CD4-positive, alpha-beta memory T cell (primary cell): Measurements from ENCODE around the gene PYROXD2. TPM values are rescaled to one million over a fixed set of nuclear protein-coding genes. Genes with fewer than 3 reads are reported as not detected.
A peak's percentile ranks its signal among the peaks of the same experiment; 100 is the strongest.

Source experiments
- CTCF ChIA-PET: fragments of 350-600 bp; sonication (Branson Sonifier 250); formaldehyde crosslinking; loops from one replicate; lab custom pipeline; 2021; ENCODE audit warnings: inconsistent platforms; ENCODE audit not compliant: partially characterized antibody; lab: Charles Lee
- POLR2A ChIA-PET: fragments of 350-600 bp; sonication (Branson Sonifier 250); formaldehyde crosslinking; loops from one replicate; lab custom pipeline; 2021; ENCODE audit not compliant: partially characterized antibody; lab: Charles Lee
- DNase-seq, 5 donors: peaks; one replicate each; pipeline versions ENCODE4 v3.0.0 to v3.0.0-alpha.2; 2020 to 2022; ENCODE audit warnings: mixed read lengths in 1 of 5
- H3K27ac ChIP-seq: one replicate; pipeline ENCODE4 v1.7.0; 2013; ENCODE audit warnings: low read depth, low read length
- H3K27me3 ChIP-seq: 2 replicates; pipeline ENCODE4 v1.7.0; 2013; ENCODE audit warnings: mild to moderate bottlenecking, low read length, moderate library complexity; ENCODE audit not compliant: insufficient read depth
- H3K36me3 ChIP-seq: 2 replicates; pipeline ENCODE4 v1.7.0; 2013; ENCODE audit warnings: mild to moderate bottlenecking, low read length, moderate library complexity; ENCODE audit not compliant: insufficient read depth
- H3K4me1 ChIP-seq: 2 replicates; pipeline ENCODE4 v1.7.0; 2013; ENCODE audit warnings: mild to moderate bottlenecking, low read length, moderate library complexity; ENCODE audit not compliant: insufficient read depth
- H3K4me3 ChIP-seq, 2 donors: one replicate each; pipeline ENCODE4 v1.7.0; 2013; ENCODE audit warnings: low read length in 2 of 2, mild to moderate bottlenecking in 1 of 2
- H3K9me3 ChIP-seq, 2 donors: one replicate each; pipeline ENCODE4 v1.7.0; 2013; ENCODE audit warnings: low read length in 2 of 2, control low read depth in 1 of 2; ENCODE audit not compliant: control insufficient read depth in 1 of 2
- H3K27ac Mint-ChIP-seq, 7 donors: one replicate each; pipeline ENCODE4 v1.8.0; 2020 to 2021; ENCODE audit warnings: mixed read lengths in 7 of 7, mild to moderate bottlenecking in 6 of 7, inconsistent platforms in 3 of 7, moderate library complexity in 3 of 7
- H3K27me3 Mint-ChIP-seq, 2 donors: one replicate each; pipeline ENCODE4 v1.8.0; 2020 to 2021; ENCODE audit warnings: mixed read lengths in 2 of 2
- H3K36me3 Mint-ChIP-seq, 2 donors: one replicate each; pipeline ENCODE4 v1.8.0; 2020 to 2021; ENCODE audit warnings: mixed read lengths in 2 of 2, inconsistent platforms in 1 of 2, mild to moderate bottlenecking in 1 of 2
- H3K4me1 Mint-ChIP-seq, 4 donors: one replicate each; pipeline ENCODE4 v1.8.0; 2020 to 2021; ENCODE audit warnings: mixed read lengths in 4 of 4, mild to moderate bottlenecking in 1 of 4
- H3K4me3 Mint-ChIP-seq, 8 donors: one replicate each; pipeline ENCODE4 v1.8.0; 2020 to 2021; ENCODE audit warnings: mixed read lengths in 8 of 8, mild to moderate bottlenecking in 7 of 8, moderate library complexity in 6 of 8, inconsistent platforms in 3 of 8
- H3K9me3 Mint-ChIP-seq, 8 donors: one replicate each; pipeline ENCODE4 v1.8.0; 2020 to 2021; ENCODE audit warnings: mixed read lengths in 8 of 8, mild to moderate bottlenecking in 5 of 8, inconsistent platforms in 3 of 8, moderate library complexity in 1 of 8
- intact Hi-C: fragments of 100-400 bp; cut with micrococcal nuclease; formaldehyde crosslinking; loops from one replicate; pipeline ENCODE4 v1.15.1; 2023
- polyA plus RNA-seq, 2 donors: library from polyadenylated mRNA; unstranded; fragments of 300-500 nt; fragmentation: Illumina TruSeq; gene quantifications; one replicate each; pipeline ENCODE4 v1.2.3, GENCODE V29; 2021
- total RNA-seq, 2 experiments: library from RNA; stranded (reverse); gene quantifications; one replicate each; pipeline ENCODE4 v1.2.3, GENCODE V29; 2021

The PYROXD2 gene
- total and polyA plus RNA-seq, 4 experiments from 2014 or later, result 0.98 to 36.6 (median 19.5) TPM

- H3K27ac Mint-ChIP-seq, result no peak overlapping the region
- DNase-seq, result peak in 1 of 5 donors; percentile 9
- H3K4me1 Mint-ChIP-seq, result peaks cover 0 to 3% (median 0%) of the 10 kb centered on the region in 4 donors
- H3K27me3 ChIP-seq, result no peaks in the 10 kb centered on the region
- no peaks in the 10 kb centered on the region for H3K4me1 ChIP-seq
- peaks cover 26 to 56% of the 10 kb centered on the region in 2 donors for H3K36me3 Mint-ChIP-seq
- H3K4me3 Mint-ChIP-seq, result no peak overlapping the region
- no peaks in the 10 kb centered on the region for H3K27me3 Mint-ChIP-seq
- no peak overlapping the region for H3K27ac ChIP-seq
- intact Hi-C loops, result no loop called here
- ChIA-PET POLR2A (no interaction called here), CTCF (interaction anchor here (1.1 to 1.3 kb wide), 2 partner anchors 9 to 40 kb away, joined by 3 read pairs; no protein-coding TSS in a partner anchor)
- H3K4me3 ChIP-seq, result no peak overlapping the region
- H3K36me3 ChIP-seq, result peaks cover 45% of the 10 kb centered on the region
- no peaks in the 10 kb centered on the region for H3K9me3 ChIP-seq
- peaks cover 0 to 3% (median 0%) of the 10 kb centered on the region in 8 donors for H3K9me3 Mint-ChIP-seq
These were observed 12.1 kb upstream of the PYROXD2 start for GRCh38 chr10:98427011-98427515.

- CTCF ChIA-PET, result interaction anchor here (0.7 to 3.0 kb wide), 23 partner anchors 8 to 1186 kb away, joined by 3 to 26 read pairs (median 3); partner anchors contain the start of gene PYROXD2
- no peaks in the 10 kb centered on the region for H3K9me3 Mint-ChIP-seq
- no peaks in the 10 kb centered on the region for H3K27me3 Mint-ChIP-seq
- Histone ChIP-seq H3K27ac (no peak overlapping the region), H3K27me3 (no peaks in the 10 kb centered on the region), H3K9me3 (no peaks in the 10 kb centered on the region), H3K36me3 (peaks cover 37% of the 10 kb centered on the region), H3K4me3 (no peak overlapping the region), H3K4me1 (no peaks in the 10 kb centered on the region)
- peaks cover 0 to 3% (median 0%) of the 10 kb centered on the region in 4 donors for H3K4me1 Mint-ChIP-seq
- POLR2A ChIA-PET, result interaction anchor here (1.3 to 1.9 kb wide), 2 partner anchors 11 to 21 kb away, joined by 4 to 9 read pairs; partner anchors contain the start of genes HPS1 and PYROXD2
- peak; percentile 19 to 50 (median 38) for DNase-seq
- peak overlapping the region in 2 of 7 donors; percentile 25 to 47 for H3K27ac Mint-ChIP-seq
- intact Hi-C loops, result no loop called here
- peaks cover 18 to 58% of the 10 kb centered on the region in 2 donors for H3K36me3 Mint-ChIP-seq
- no peak overlapping the region for H3K4me3 Mint-ChIP-seq
These were observed 10.8 kb upstream of the PYROXD2 start for GRCh38 chr10:98425511-98426352.

GRCh38 chr10:98424295-98425254 lies 9.6 kb upstream of the PYROXD2 start:
- Histone ChIP-seq H3K27me3 (no peaks in the 10 kb centered on the region), H3K4me3 (no peak overlapping the region), H3K27ac (no peak overlapping the region), H3K36me3 (peaks cover 32% of the 10 kb centered on the region), H3K4me1 (no peaks in the 10 kb centered on the region), H3K9me3 (no peaks in the 10 kb centered on the region)
- intact Hi-C loops, result no loop called here
- DNase-seq, result no peak
- CTCF ChIA-PET, result interaction anchor here (1.3 to 3.0 kb wide), 13 partner anchors 7 to 1187 kb away, joined by 3 to 26 read pairs (median 4); no protein-coding TSS in a partner anchor
- Mint-ChIP-seq H3K27ac (peak overlapping the region in 1 of 7 donors; percentile 76), H3K4me3 (no peak overlapping the region), H3K27me3 (no peaks in the 10 kb centered on the region), H3K9me3 (no peaks in the 10 kb centered on the region), H3K36me3 (peaks cover 18 to 56% of the 10 kb centered on the region in 2 donors), H3K4me1 (peaks cover 0 to 3% (median 0%) of the 10 kb centered on the region in 4 donors)
- POLR2A ChIA-PET, result interaction anchor here (1.3 to 1.9 kb wide), 2 partner anchors 10 to 22 kb away, joined by 4 to 9 read pairs; partner anchors contain the start of genes HPS1 and PYROXD2

- CTCF ChIA-PET, result interaction anchor here (3.0 kb wide), 1 partner anchor 12 kb away, joined by 26 read pairs; no protein-coding TSS in a partner anchor
- Mint-ChIP-seq H3K36me3 (peaks cover 22 to 65% of the 10 kb centered on the region in 2 donors), H3K4me3 (no peak overlapping the region), H3K4me1 (peaks cover 0 to 3% (median 0%) of the 10 kb centered on the region in 4 donors), H3K27me3 (no peaks in the 10 kb centered on the region), H3K27ac (peak overlapping the region in 1 of 7 donors; percentile 35), H3K9me3 (no peaks in the 10 kb centered on the region)
- no peaks in the 10 kb centered on the region for H3K27me3 ChIP-seq
- no peak for DNase-seq
- intact Hi-C loops, result no loop called here
- POLR2A ChIA-PET, result no interaction called here
- no peaks in the 10 kb centered on the region for H3K4me1 ChIP-seq
- H3K4me3 ChIP-seq, result no peak overlapping the region
- H3K27ac ChIP-seq, result no peak overlapping the region
- no peaks in the 10 kb centered on the region for H3K9me3 ChIP-seq
- peaks cover 34% of the 10 kb centered on the region for H3K36me3 ChIP-seq
These were observed 8.7 kb upstream of the PYROXD2 start for GRCh38 chr10:98423691-98424120.

- DNase-seq, result peak in 1 of 5 donors; percentile 16
- Mint-ChIP-seq H3K27ac (peak overlapping the region in 1 of 7 donors; percentile 59), H3K4me1 (no peaks in the 10 kb centered on the region), H3K36me3 (peaks cover 18 to 67% of the 10 kb centered on the region in 2 donors), H3K4me3 (no peak overlapping the region), H3K9me3 (no peaks in the 10 kb centered on the region), H3K27me3 (no peaks in the 10 kb centered on the region)
- intact Hi-C loops, result no loop called here
- Histone ChIP-seq H3K27ac (no peak overlapping the region), H3K27me3 (no peaks in the 10 kb centered on the region), H3K9me3 (no peaks in the 10 kb centered on the region), H3K4me3 (no peak overlapping the region), H3K4me1 (no peaks in the 10 kb centered on the region), H3K36me3 (peaks cover 30% of the 10 kb centered on the region)
- CTCF ChIA-PET, result interaction anchor here (1.0 kb wide), 1 partner anchor 17 kb away, joined by 3 read pairs; no protein-coding TSS in a partner anchor
- POLR2A ChIA-PET, result no interaction called here
These were observed 7.2 kb upstream of the PYROXD2 start for GRCh38 chr10:98422182-98422581.

- CTCF ChIA-PET, result no interaction called here
- peaks cover 0 to 3% (median 0%) of the 10 kb centered on the region in 4 donors for H3K4me1 Mint-ChIP-seq
These were observed 5.8 kb upstream of the PYROXD2 start for GRCh38 chr10:98420786-98421185.

More at GRCh38 chr10:98420786-98421185, 5.8 kb upstream of the PYROXD2 start:
- no peak overlapping the region for H3K27ac ChIP-seq
- Mint-ChIP-seq H3K4me3 (no peak overlapping the region), H3K36me3 (peaks cover 21 to 73% of the 10 kb centered on the region in 2 donors), H3K27me3 (no peaks in the 10 kb centered on the region), H3K27ac (no peak overlapping the region), H3K9me3 (no peaks in the 10 kb centered on the region)
- H3K4me3 ChIP-seq, result no peak overlapping the region
- H3K27me3 ChIP-seq, result no peaks in the 10 kb centered on the region
- intact Hi-C loops, result no loop called here
- no peaks in the 10 kb centered on the region for H3K4me1 ChIP-seq
- no peak for DNase-seq
- peaks cover 30% of the 10 kb centered on the region for H3K36me3 ChIP-seq
- POLR2A ChIA-PET, result no interaction called here
- H3K9me3 ChIP-seq, result no peaks in the 10 kb centered on the region
